ENCODE measurements around the gene PXMP2.
"Not testable (repeated sequence)": the region's sequence is repeated elsewhere in the genome, so short reads cannot be mapped to it uniquely, and the experiment has no call there.

The PXMP2 gene

DNA sequence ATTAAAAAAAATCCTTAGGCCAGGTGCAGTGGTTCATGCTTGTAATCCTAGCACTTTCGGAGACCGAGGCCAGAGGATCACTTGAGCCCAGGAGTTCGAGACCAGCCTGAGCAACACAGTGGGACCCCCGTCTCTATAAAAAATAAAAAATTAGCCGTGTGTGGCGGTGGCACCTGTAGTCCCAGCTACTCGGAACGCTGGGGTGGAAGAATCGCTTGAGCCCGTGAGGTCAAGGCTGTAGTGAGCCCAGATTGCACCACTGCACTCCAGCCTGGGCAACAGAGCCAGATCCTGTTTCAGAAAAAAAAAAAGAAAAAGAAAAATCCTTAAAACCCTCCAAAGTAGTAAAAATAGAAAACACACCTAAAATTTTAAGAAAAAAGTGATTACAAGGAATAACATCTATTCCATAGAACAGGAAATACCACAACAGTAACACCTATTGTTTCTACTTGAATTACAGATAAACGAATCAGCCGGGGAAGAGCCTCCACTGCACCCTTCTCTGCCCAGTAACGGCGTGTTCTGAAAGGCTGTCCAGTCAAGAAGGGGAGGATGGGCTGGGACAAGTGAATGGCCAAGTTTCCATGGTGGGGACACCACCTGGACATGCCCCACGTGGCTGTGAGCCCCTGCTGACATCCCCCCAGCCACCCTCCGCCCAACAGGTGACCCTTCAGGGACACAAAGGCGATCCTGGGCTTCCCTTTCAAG lies 18.1 kb upstream of the PXMP2 start:
- Mint-ChIP-seq H3K27ac (no peak overlapping the region), H3K4me1 (ENCODE audit: low read depth) (peaks cover 8% of the 10 kb centered on the region), H3K36me3 (ENCODE audit: low read depth) (peaks cover 45% of the 10 kb centered on the region), H3K9me3 (no peaks in the 10 kb centered on the region), H3K4me3 (no peak overlapping the region), H3K27me3 (ENCODE audit: low read depth) (no peaks in the 10 kb centered on the region)

DNA sequence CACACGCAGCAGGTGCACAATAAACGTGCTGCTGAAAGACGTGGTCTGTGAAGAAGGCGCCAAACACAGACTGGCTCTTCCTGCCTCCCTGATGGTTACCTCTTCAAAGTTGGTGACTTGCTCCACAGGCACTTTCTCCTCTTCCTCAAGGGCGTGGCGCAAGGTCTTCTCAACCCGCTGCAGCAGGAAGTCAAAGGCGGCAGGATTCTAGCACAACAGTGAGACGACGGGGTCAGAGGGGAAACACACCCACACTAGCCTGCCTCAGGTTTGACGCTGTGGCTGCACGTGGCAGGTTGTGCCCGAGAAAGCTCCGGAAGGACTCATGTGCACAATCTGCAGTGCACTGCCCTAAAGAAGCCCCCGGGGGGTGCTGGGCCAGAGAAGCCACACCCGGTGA lies 15.3 kb upstream of the PXMP2 start:
- peaks cover 3% of the 10 kb centered on the region for H3K4me1 Mint-ChIP-seq (ENCODE audit: low read depth)
- peak overlapping the region; percentile 10 for H3K27ac Mint-ChIP-seq
- H3K9me3 Mint-ChIP-seq = no peaks in the 10 kb centered on the region
- H3K36me3 Mint-ChIP-seq (ENCODE audit: low read depth) = peaks cover 42% of the 10 kb centered on the region
- H3K27me3 Mint-ChIP-seq (ENCODE audit: low read depth) = no peaks in the 10 kb centered on the region
- H3K4me3 Mint-ChIP-seq = no peak overlapping the region

- Mint-ChIP-seq H3K4me1 (ENCODE audit: low read depth) (peaks cover 3% of the 10 kb centered on the region), H3K36me3 (ENCODE audit: low read depth) (peaks cover 41% of the 10 kb centered on the region), H3K4me3 (no peak overlapping the region), H3K9me3 (no peaks in the 10 kb centered on the region), H3K27ac (no peak overlapping the region), H3K27me3 (ENCODE audit: low read depth) (no peaks in the 10 kb centered on the region)
Measured at GRCh38 chr12:132672678-132673077, 14.7 kb upstream of the PXMP2 start.

DNA sequence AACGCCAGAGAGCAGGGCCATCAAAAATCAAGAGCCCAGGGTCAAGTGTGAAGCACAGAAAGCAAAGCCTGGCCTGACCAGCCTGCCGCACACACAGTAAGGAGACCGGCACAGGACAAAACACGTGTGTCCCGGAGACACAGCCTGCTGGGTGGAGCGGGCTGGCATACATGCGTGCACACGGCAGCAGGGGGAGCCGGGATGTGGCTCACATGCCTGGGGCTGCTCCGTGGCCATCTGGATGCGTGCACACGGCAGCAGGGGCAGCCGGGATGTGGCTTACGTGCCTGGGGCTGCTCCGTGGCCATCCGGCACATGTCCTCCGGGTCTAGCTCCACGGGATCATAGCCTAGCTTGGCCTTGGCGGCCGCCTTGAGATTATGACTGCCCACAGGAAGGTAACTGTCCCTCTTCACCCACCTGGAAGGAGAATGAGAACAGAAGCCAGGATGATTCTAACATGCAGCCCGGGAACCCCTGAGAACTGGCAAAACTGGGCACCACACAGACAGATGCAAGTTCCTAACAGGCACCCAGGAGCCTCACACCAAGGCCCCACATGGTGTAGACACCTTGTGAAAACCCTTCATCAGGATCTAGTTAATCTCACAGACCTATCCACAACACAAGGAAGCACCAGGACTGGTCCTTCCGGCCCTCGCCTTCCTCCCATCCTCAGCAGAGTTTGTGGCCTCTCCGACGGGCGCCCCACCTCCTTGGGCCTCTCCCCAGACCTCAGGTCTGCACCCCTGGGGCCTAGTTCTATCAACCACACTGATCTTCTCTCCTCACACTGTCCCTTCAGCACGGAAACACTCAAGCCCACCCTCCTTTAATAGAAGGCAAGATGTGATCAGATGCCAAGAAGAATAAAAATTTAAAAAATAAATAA lies 13.9 kb upstream of the PXMP2 start:
- Mint-ChIP-seq H3K4me1 (ENCODE audit: low read depth) (peaks cover 3% of the 10 kb centered on the region), H3K27ac (no peak overlapping the region), H3K27me3 (ENCODE audit: low read depth) (no peaks in the 10 kb centered on the region), H3K36me3 (ENCODE audit: low read depth) (peaks cover 41% of the 10 kb centered on the region), H3K4me3 (no peak overlapping the region), H3K9me3 (no peaks in the 10 kb centered on the region)

DNA sequence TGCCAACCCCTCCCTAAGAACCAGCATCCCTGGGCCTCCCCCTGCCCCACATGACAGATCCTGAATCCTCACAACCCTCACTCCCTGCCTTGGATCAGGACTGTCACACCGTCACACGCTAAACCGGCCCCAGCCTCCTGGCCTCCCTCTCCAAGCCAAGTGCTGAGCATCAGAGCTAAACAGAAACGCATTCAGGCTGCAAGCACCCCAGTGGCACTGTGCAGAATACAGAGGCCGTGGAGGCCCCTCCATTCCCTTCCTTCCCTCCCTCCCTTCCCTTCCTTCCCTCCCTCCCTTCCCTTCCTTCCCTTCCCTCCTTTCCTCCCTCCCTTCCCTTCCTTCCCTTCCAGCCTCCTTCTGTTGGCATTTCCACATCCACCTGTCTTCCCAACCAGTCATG lies 12.8 kb upstream of the PXMP2 start:
- H3K4me1 Mint-ChIP-seq (ENCODE audit: low read depth) = peaks cover 3% of the 10 kb centered on the region
- H3K9me3 Mint-ChIP-seq = no peaks in the 10 kb centered on the region
- no peak overlapping the region for H3K4me3 Mint-ChIP-seq
- H3K36me3 Mint-ChIP-seq (ENCODE audit: low read depth) = peaks cover 40% of the 10 kb centered on the region
- no peaks in the 10 kb centered on the region for H3K27me3 Mint-ChIP-seq (ENCODE audit: low read depth)
- H3K27ac Mint-ChIP-seq = no peak overlapping the region

- no peaks in the 10 kb centered on the region for H3K9me3 Mint-ChIP-seq
- peaks cover 43% of the 10 kb centered on the region for H3K36me3 Mint-ChIP-seq (ENCODE audit: low read depth)
- H3K4me3 Mint-ChIP-seq = no peak overlapping the region
- H3K4me1 Mint-ChIP-seq (ENCODE audit: low read depth) = peaks cover 3% of the 10 kb centered on the region
- H3K27me3 Mint-ChIP-seq (ENCODE audit: low read depth) = no peaks in the 10 kb centered on the region
- H3K27ac Mint-ChIP-seq = no peak overlapping the region
Measured at GRCh38 chr12:132675757-132676432, 11.5 kb upstream of the PXMP2 start.

- H3K4me1 Mint-ChIP-seq (ENCODE audit: low read depth) = no peaks in the 10 kb centered on the region
- H3K36me3 Mint-ChIP-seq (ENCODE audit: low read depth) = peaks cover 39% of the 10 kb centered on the region
- H3K4me3 Mint-ChIP-seq = no peak overlapping the region
- no peak overlapping the region for H3K27ac Mint-ChIP-seq
- no peaks in the 10 kb centered on the region for H3K27me3 Mint-ChIP-seq (ENCODE audit: low read depth)
- no peaks in the 10 kb centered on the region for H3K9me3 Mint-ChIP-seq
Measured at GRCh38 chr12:132677492-132677891, 9.9 kb upstream of the PXMP2 start.

DNA sequence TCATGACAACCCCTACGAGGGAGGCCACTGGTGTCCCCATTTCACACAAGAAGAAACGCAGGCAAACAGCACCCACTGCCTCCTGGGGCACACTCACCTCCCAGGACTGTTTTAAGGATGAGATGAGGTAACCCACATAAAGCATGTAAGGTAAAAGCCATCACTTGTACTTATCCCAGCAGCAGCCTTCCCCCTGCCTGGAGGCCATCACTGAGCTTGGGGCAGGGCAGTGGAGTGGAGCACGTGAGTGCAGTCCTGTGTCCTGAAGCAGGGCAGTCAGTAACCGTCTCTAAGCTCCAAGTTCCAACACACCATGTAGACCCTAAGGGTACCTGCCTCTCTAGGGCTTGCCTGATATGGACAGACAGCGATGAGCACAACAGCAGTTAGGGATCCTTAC lies 2.0 kb upstream of the PXMP2 start:
- H3K4me1 Mint-ChIP-seq (ENCODE audit: low read depth) = peaks cover 24% of the 10 kb centered on the region
- H3K4me3 Mint-ChIP-seq = peak overlapping the region; percentile 71
- peaks cover 15% of the 10 kb centered on the region for H3K36me3 Mint-ChIP-seq (ENCODE audit: low read depth)
- H3K27ac Mint-ChIP-seq = peak overlapping the region; percentile 49
- no peaks in the 10 kb centered on the region for H3K27me3 Mint-ChIP-seq (ENCODE audit: low read depth)
- H3K9me3 Mint-ChIP-seq = no peaks in the 10 kb centered on the region

DNA sequence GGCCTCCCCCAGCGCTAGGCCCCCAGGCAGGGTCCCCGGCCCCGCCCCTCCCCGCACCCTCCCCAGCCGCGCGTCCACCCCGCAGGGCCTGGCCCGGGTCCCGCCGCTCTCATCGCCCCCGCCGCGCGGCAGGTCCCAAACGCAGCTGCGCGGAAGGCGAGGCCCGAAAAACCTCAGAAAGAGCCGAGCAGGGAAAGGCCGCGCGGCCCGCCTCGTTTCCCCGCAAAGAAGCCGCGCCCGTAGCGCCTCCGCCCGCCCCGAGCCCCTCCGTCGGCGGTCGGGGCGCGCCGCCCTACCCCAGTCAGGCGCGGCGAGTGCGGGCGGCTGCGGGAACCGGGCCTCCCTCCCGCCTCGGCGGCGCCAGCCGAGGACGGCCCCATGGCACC lies 569 bp upstream of the PXMP2 start:
- Mint-ChIP-seq H3K27ac (no peak overlapping the region), H3K4me1 (ENCODE audit: low read depth) (peaks cover 24% of the 10 kb centered on the region), H3K4me3 (peak overlapping the region; percentile 60), H3K36me3 (ENCODE audit: low read depth) (peaks cover 16% of the 10 kb centered on the region), H3K27me3 (ENCODE audit: low read depth) (no peaks in the 10 kb centered on the region), H3K9me3 (no peaks in the 10 kb centered on the region)

DNA sequence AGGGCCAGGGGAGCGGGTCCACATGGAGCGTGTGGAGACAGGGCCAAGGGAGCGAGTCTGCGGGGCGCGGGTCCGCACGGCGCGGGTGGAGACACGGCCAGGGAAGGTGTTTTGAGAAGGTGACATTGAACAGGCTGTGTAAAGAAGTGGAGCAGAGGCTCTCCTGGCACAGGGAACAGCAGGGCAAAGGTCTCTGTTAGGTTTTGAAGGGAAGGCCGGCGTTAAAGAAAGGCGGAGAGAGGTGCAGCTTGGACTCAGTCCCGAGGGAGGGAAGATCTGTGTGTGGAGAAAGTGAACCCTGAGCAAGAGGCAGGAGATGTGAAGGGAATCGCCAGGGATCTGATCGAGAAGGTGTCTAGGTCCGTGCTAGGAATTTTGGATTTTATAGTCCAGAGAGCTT lies 1.8 kb downstream of the PXMP2 start:
- Mint-ChIP-seq H3K36me3 (ENCODE audit: low read depth) (peaks cover 16% of the 10 kb centered on the region), H3K9me3 (no peaks in the 10 kb centered on the region), H3K4me3 (peak overlapping the region; percentile 37), H3K27me3 (ENCODE audit: low read depth) (no peaks in the 10 kb centered on the region), H3K27ac (no peak overlapping the region), H3K4me1 (ENCODE audit: low read depth) (peaks cover 17% of the 10 kb centered on the region)

DNA sequence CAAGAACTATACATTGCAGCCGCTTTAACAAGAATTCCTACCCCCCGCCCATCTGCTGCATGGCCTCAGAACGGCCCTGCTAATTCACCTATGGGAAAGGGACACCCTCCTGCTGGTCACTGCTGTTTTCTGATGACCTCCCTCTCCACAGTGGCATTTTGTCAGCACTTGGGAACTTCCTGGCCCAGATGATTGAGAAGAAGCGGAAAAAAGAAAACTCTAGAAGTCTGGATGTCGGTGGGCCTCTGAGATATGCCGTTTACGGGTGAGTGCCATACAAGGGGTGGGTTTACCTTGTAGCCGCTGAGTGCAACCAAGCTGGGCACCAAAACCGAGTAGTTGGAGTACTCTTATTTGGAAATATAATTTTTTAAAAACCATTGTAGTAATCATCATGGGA lies 2.7 kb downstream of the PXMP2 start:
- H3K4me1 Mint-ChIP-seq (ENCODE audit: low read depth) = peaks cover 14% of the 10 kb centered on the region
- no peak overlapping the region for H3K27ac Mint-ChIP-seq
- peak overlapping the region; percentile 37 for H3K4me3 Mint-ChIP-seq
- no peaks in the 10 kb centered on the region for H3K9me3 Mint-ChIP-seq
- peaks cover 16% of the 10 kb centered on the region for H3K36me3 Mint-ChIP-seq (ENCODE audit: low read depth)
- no peaks in the 10 kb centered on the region for H3K27me3 Mint-ChIP-seq (ENCODE audit: low read depth)

DNA sequence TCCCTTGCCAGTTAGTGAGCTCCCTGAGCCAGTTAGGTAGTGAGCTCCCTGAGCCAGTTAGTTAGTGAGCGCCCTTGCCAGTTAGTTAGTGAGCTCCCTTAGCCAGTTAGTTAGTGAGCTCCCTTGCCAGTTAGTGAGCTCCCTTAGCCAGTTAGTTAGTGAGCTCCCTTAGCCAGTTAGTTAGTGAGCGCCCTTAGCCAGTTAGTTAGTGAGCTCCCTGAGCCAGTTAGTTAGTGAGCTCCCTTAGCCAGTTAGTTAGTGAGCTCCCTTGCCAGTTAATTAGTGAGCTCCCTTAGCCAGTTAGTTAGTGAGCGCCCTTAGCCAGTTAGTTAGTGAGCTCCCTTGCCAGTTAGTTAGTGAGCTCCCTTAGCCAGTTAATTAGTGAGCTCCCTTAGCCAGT lies 4.6 kb downstream of the PXMP2 start:
- H3K27me3 Mint-ChIP-seq (ENCODE audit: low read depth); H3K9me3 Mint-ChIP-seq; H3K4me1 Mint-ChIP-seq (ENCODE audit: low read depth); H3K4me3 Mint-ChIP-seq; H3K27ac Mint-ChIP-seq: not testable (repeated sequence)
- peaks cover 13% of the 10 kb centered on the region for H3K36me3 Mint-ChIP-seq (ENCODE audit: low read depth)

GRCh38 chr12:132694888-132695287 lies 7.5 kb downstream of the PXMP2 start:
- peaks cover 20% of the 10 kb centered on the region for H3K36me3 Mint-ChIP-seq (ENCODE audit: low read depth)
- not testable (repeated sequence) for H3K27ac Mint-ChIP-seq; H3K27me3 Mint-ChIP-seq (ENCODE audit: low read depth); H3K9me3 Mint-ChIP-seq; H3K4me3 Mint-ChIP-seq; H3K4me1 Mint-ChIP-seq (ENCODE audit: low read depth)

- no peak overlapping the region for H3K4me3 Mint-ChIP-seq
- H3K4me1 Mint-ChIP-seq (ENCODE audit: low read depth) = no peaks in the 10 kb centered on the region
- no peaks in the 10 kb centered on the region for H3K9me3 Mint-ChIP-seq
- no peaks in the 10 kb centered on the region for H3K27me3 Mint-ChIP-seq (ENCODE audit: low read depth)
- H3K36me3 Mint-ChIP-seq (ENCODE audit: low read depth) = peaks cover 20% of the 10 kb centered on the region
- H3K27ac Mint-ChIP-seq = no peak overlapping the region
Measured at GRCh38 chr12:132695431-132695830, 8.0 kb downstream of the PXMP2 start.

- Mint-ChIP-seq H3K9me3 (no peaks in the 10 kb centered on the region), H3K4me3 (no peak overlapping the region), H3K36me3 (ENCODE audit: low read depth) (peaks cover 20% of the 10 kb centered on the region), H3K27ac (no peak overlapping the region), H3K27me3 (ENCODE audit: low read depth) (no peaks in the 10 kb centered on the region), H3K4me1 (ENCODE audit: low read depth) (no peaks in the 10 kb centered on the region)
Measured at GRCh38 chr12:132698341-132698740, 11.0 kb downstream of the PXMP2 start.

All from T-helper 1 cell treated with Interleukin-12 subunit alpha and Interleukin-12 subunit beta and Interleukin-4 antibody, amounts not matched to agents 30 μg/mL and 1 μg/mL, for 36 hours (primary cell).